Measurements from ENCODE around the gene DIP2C. TPM values are rescaled to one million over a fixed set of nuclear protein-coding genes. Genes with fewer than 3 reads are reported as not detected.
A peak's percentile ranks its signal among the peaks of the same experiment; 100 is the strongest.

The DIP2C gene
- total RNA-seq, 2 donors from 2014 or later = 13.0 to 13.7 TPM

DNA sequence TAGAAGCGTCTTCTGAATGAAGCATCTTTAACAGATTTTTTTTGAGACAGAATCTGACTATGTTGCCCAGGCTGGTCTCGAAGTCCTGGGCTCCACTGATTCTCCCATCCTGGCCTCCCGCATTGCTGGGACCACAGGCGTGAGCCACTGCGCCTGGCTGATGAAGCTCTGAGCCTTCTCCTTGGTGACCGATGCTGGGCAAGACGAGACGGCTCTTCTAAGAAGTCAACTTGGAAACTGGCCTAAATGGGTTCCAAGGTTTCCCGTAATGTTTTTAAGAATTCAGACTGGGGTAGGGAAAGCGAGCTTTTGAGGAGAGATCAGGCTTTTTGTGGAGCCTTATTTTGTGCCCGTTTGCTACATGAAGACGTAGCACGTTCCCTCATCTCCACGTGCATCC lies 329.7 kb downstream of the DIP2C start:
- H3K4me1 ChIP-seq (ENCODE audit: control insufficient read depth, insufficient read depth, low read length) = no peaks in the 10 kb centered on the region
- no peak for DNase-seq
- no peaks in the 10 kb centered on the region for H3K9me3 ChIP-seq (ENCODE audit: control insufficient read depth, low read length)
- H3K27ac Mint-ChIP-seq = no peak overlapping the region
- no peaks in the 10 kb centered on the region for H3K9me3 Mint-ChIP-seq
- no peak for TF ChIP-seq CTCF (conservative IDR thresholded peaks at IDR 0.05)
- peaks cover 10% of the 10 kb centered on the region for H3K4me1 Mint-ChIP-seq
- no peaks in the 10 kb centered on the region for H3K27me3 Mint-ChIP-seq (ENCODE audit: insufficient read depth)
- no peak overlapping the region for H3K4me3 ChIP-seq (ENCODE audit: low read length)
- H3K4me3 Mint-ChIP-seq = no peak overlapping the region
- peaks cover 40% of the 10 kb centered on the region for H3K36me3 ChIP-seq (ENCODE audit: control insufficient read depth, insufficient read depth, low read length)
- no peak overlapping the region for H3K9ac ChIP-seq (ENCODE audit: extremely low read depth, low read length, poor library complexity, severe bottlenecking)
- 91 to 96% methylated on average over 12 to 14 of the region's 14 CpGs for WGBS, 2 experiments (ENCODE audit: insufficient coverage in 1 of 2, insufficient read length in 1 of 2)
- H3K36me3 Mint-ChIP-seq (ENCODE audit: low read depth) = peaks cover 44% of the 10 kb centered on the region
- no peaks in the 10 kb centered on the region for H3K27me3 ChIP-seq (ENCODE audit: control insufficient read depth, insufficient read depth, low read length, poor library complexity, severe bottlenecking)
- H3K27ac ChIP-seq (ENCODE audit: low read depth, low read length) = no peak overlapping the region

- no peaks in the 10 kb centered on the region for H3K27me3 ChIP-seq (ENCODE audit: control insufficient read depth, insufficient read depth, low read length, poor library complexity, severe bottlenecking)
- H3K9ac ChIP-seq (ENCODE audit: extremely low read depth, low read length, poor library complexity, severe bottlenecking) = no peak overlapping the region
- no peaks in the 10 kb centered on the region for H3K4me1 ChIP-seq (ENCODE audit: control insufficient read depth, insufficient read depth, low read length)
- Mint-ChIP-seq H3K4me1 (peaks cover 10% of the 10 kb centered on the region), H3K36me3 (ENCODE audit: low read depth) (peaks cover 43% of the 10 kb centered on the region), H3K4me3 (no peak overlapping the region), H3K9me3 (no peaks in the 10 kb centered on the region), H3K27ac (no peak overlapping the region), H3K27me3 (ENCODE audit: insufficient read depth) (no peaks in the 10 kb centered on the region)
- no peaks in the 10 kb centered on the region for H3K9me3 ChIP-seq (ENCODE audit: control insufficient read depth, low read length)
- TF ChIP-seq CTCF (conservative IDR thresholded peaks at IDR 0.05) = no peak
- peak; percentile 23 for DNase-seq
- peaks cover 45% of the 10 kb centered on the region for H3K36me3 ChIP-seq (ENCODE audit: control insufficient read depth, insufficient read depth, low read length)
- no peak overlapping the region for H3K27ac ChIP-seq (ENCODE audit: low read depth, low read length)
- no peak overlapping the region for H3K4me3 ChIP-seq (ENCODE audit: low read length)
- WGBS, 2 experiments (ENCODE audit: insufficient coverage in 1 of 2, insufficient read length in 1 of 2) = 93 to 95% methylated on average over 18 of the region's 18 CpGs
These were observed 330.4 kb downstream of the DIP2C start for GRCh38 chr10:359093-359492.

- no peak overlapping the region for H3K9ac ChIP-seq (ENCODE audit: extremely low read depth, low read length, poor library complexity, severe bottlenecking)
- Mint-ChIP-seq H3K36me3 (ENCODE audit: low read depth) (peaks cover 44% of the 10 kb centered on the region), H3K4me3 (no peak overlapping the region), H3K27me3 (ENCODE audit: insufficient read depth) (no peaks in the 10 kb centered on the region), H3K9me3 (no peaks in the 10 kb centered on the region), H3K27ac (no peak overlapping the region), H3K4me1 (peaks cover 10% of the 10 kb centered on the region)
- no peak for DNase-seq
- peaks cover 41% of the 10 kb centered on the region for H3K36me3 ChIP-seq (ENCODE audit: control insufficient read depth, insufficient read depth, low read length)
- TF ChIP-seq CTCF (conservative IDR thresholded peaks at IDR 0.05) = no peak
- no peaks in the 10 kb centered on the region for H3K27me3 ChIP-seq (ENCODE audit: control insufficient read depth, insufficient read depth, low read length, poor library complexity, severe bottlenecking)
- no peak overlapping the region for H3K4me3 ChIP-seq (ENCODE audit: low read length)
- no peaks in the 10 kb centered on the region for H3K9me3 ChIP-seq (ENCODE audit: control insufficient read depth, low read length)
- H3K4me1 ChIP-seq (ENCODE audit: control insufficient read depth, insufficient read depth, low read length) = no peaks in the 10 kb centered on the region
- H3K27ac ChIP-seq (ENCODE audit: low read depth, low read length) = no peak overlapping the region
- WGBS, 2 experiments (ENCODE audit: insufficient coverage in 1 of 2, insufficient read length in 1 of 2) = 95 to 97% methylated on average over 23 to 40 of the region's 40 CpGs
These were observed 332.1 kb downstream of the DIP2C start for GRCh38 chr10:357201-357950.
